ENCODE results near the gene TECR.
A peak's percentile ranks its signal among the peaks of the same experiment; 100 is the strongest.
"Not testable (repeated sequence)": the region's sequence is repeated elsewhere in the genome, so short reads cannot be mapped to it uniquely, and the experiment has no call there.

Gene TECR

DNA sequence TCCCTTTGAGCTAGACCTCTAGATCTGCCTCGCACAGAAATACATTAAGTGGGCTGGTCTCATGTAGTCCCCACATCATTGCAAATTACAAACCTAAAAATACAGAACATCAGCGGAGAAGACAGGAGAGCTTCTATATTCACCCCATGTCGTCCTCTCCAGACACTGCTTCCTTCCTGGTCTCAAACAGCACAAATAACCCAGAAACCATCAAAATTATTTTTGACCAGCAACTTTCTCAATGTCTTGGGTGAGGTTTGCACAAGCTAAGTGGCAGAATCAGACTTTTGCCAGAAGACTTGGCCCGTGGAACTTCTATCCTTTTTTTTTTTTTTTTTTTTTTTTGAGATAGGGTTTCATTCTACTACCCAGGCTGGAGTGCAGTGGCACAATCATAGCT, 81.7 kb downstream of the TECR start:
- DNase-seq (ENCODE audit: insufficient read length, low spot score) (no peak), FAIRE-seq (no peak)
- no peak for TF ChIP-seq POLR2A (IDR thresholded peaks at IDR 0.05; ENCODE audit: low read depth, low read length)
- TF ChIP-seq PAX5 (IDR thresholded peaks at IDR 0.05; ENCODE audit: insufficient read depth, low read length, severe bottlenecking), result no peak
- TF ChIP-seq POU2F2 (IDR thresholded peaks at IDR 0.05; ENCODE audit: low read depth, low read length), result no peak
- TF ChIP-seq TAF1 (IDR thresholded peaks at IDR 0.05; ENCODE audit: low read depth, low read length), result no peak
- no peak for TF ChIP-seq SPI1 (IDR thresholded peaks at IDR 0.05; ENCODE audit: low read depth, low read length)
- TF ChIP-seq POLR2AphosphoS5 (IDR thresholded peaks at IDR 0.05; ENCODE audit: low read depth, low read length), result no peak

DNA sequence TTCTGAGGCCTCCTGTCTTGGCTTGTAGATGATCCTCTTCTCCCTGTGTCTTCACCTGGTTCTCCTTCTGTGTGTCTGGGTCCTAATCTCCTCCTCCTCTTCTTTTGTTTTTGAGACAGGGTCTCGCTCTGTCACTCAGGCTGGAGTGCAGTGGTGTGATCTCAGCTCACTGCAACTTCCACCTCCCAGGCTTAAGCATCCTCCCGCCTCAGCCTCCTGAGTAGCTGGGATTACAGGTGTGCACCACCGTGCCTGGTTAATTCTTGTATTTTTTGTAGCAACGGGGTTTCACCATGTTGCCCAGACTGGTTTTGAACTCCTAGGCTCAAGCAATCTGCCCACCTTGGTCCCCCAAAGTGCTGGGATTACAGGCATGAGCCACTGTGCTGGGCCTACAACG, 82.8 kb downstream of the TECR start:
- not testable (repeated sequence) for FAIRE-seq; DNase-seq (ENCODE audit: insufficient read length, low spot score)
- TF ChIP-seq POLR2AphosphoS5 (IDR thresholded peaks at IDR 0.05; ENCODE audit: low read depth, low read length), result peak; percentile 65; the same call in 1 of the 2 replicates

DNA sequence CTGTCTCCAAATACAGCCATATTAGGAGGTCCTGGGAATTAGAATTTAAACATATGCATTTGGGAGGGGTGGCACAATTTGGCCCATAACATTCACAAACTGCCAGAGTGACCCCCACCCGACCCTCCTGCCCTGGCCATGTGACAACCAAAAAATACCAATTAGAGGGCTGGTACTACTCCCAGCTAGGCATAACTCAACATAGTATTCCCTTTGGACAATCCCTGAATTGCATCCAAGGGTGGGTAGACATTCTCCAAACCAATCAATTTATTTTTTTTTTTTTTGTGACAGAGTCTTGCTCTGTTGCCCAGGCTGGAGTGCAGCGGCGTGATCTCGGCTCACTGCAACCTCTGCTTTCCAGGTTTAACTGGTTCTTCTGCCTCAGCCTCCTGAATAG, 83.3 kb downstream of the TECR start:
- DNase-seq (ENCODE audit: insufficient read length, low spot score) (no peak), FAIRE-seq (no peak)
- TF ChIP-seq POLR2AphosphoS5 (IDR thresholded peaks at IDR 0.05; ENCODE audit: low read depth, low read length) (peak; percentile 63), POLR2A (IDR thresholded peaks at IDR 0.05; ENCODE audit: low read depth, low read length) (no peak), POU2F2 (IDR thresholded peaks at IDR 0.05; ENCODE audit: low read depth, low read length) (no peak), SPI1 (IDR thresholded peaks at IDR 0.05; ENCODE audit: low read depth, low read length) (no peak), PAX5 (IDR thresholded peaks at IDR 0.05; ENCODE audit: insufficient read depth, low read length, severe bottlenecking) (no peak), TAF1 (IDR thresholded peaks at IDR 0.05; ENCODE audit: low read depth, low read length) (no peak)

DNA sequence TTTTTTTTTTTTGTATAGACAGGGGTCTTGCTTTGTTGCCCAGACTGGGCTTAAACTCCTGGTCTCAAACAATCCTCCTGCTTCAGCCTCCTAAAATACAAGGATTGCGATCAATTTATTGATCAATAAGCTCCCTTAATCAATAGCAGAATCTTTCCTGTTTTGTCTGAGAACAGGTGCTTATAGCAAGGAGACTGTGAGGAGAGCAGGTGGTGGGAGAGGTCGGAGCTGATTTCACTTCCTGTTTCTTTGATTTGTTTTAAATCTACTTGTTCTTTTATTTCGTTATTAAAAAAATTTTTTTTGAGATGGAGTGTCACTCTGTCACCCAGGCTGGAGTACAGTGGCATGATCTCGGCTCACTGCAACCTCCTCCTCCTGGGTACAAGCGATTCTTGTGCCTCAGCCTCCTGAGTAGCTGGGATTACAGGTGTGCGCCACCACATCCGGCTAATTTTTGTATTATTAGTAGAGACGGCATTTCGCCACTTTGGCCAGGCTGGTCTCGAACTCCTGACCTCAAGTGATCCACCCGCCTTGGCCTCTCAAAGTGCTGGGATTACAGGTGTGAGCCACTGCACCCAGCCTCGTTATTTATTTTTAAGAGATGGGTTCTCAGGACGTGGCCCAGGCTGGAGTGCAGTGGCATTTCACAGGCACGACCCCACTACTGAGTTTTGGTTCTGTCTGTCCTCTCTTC, 84.2 kb downstream of the TECR start:
- not testable (repeated sequence) for DNase-seq (ENCODE audit: insufficient read length, low spot score); FAIRE-seq
- peak; percentile 94 for TF ChIP-seq SPI1 (IDR thresholded peaks at IDR 0.05; ENCODE audit: low read depth, low read length)

- peak; percentile 87 for FAIRE-seq
- DNase-seq (ENCODE audit: insufficient read length, low spot score), result peak; percentile 26
- peak; percentile 86 for TF ChIP-seq SPI1 (IDR thresholded peaks at IDR 0.05; ENCODE audit: low read depth, low read length)
- 0 out of 2 replicates have a peak, but pooled peaks have one; percentile 16 for TF ChIP-seq POU2F2 (IDR thresholded peaks at IDR 0.05; ENCODE audit: low read depth, low read length)
- TF ChIP-seq PAX5 (IDR thresholded peaks at IDR 0.05; ENCODE audit: insufficient read depth, low read length, severe bottlenecking), result no peak
Observed at GRCh38 chr19:14614099-14614412, 84.7 kb downstream of the TECR start.
